Measurements from ENCODE around the gene ACAP3. TPM values are rescaled to one million over a fixed set of nuclear protein-coding genes. Genes with fewer than 3 reads are reported as not detected.

ACAP3 gene
- total RNA-seq, 4 donors from 2014 or later, result 98.8 to 189 (median 115) TPM

GRCh38 chr1:1329304-1330210 is 21.8 kb upstream of the ACAP3 start:
- no peak for DNase-seq (ENCODE audit: low spot score in 2 of 2)
- no peak for TF ChIP-seq POLR2A (IDR thresholded peaks at IDR 0.05)
- TF ChIP-seq CTCF (IDR thresholded peaks at IDR 0.05), result no peak
- H3K4me3 ChIP-seq (ENCODE audit: low read depth, poor library complexity, severe bottlenecking), result no peak overlapping the region
- WGBS, 2 donors, result 89 to 93% methylated on average over 44 to 57 of the region's 58 CpGs
- intact Hi-C loops (cut with DNase I; ENCODE audit: low total_unique reads), result no loop called here

- 86 to 91% methylated on average over 4 to 14 of the region's 15 CpGs for WGBS, 2 donors
- intact Hi-C loops (cut with DNase I; ENCODE audit: low total_unique reads), result no loop called here
- no peak for DNase-seq (ENCODE audit: low spot score in 2 of 2)
- H3K4me3 ChIP-seq (ENCODE audit: low read depth, poor library complexity, severe bottlenecking), result no peak overlapping the region
- TF ChIP-seq CTCF (IDR thresholded peaks at IDR 0.05) (no peak), POLR2A (IDR thresholded peaks at IDR 0.05) (no peak)
These were observed 20.5 kb upstream of the ACAP3 start for GRCh38 chr1:1328254-1328653.

- no peak for TF ChIP-seq POLR2A (IDR thresholded peaks at IDR 0.05)
- TF ChIP-seq CTCF (IDR thresholded peaks at IDR 0.05), result no peak
- no peak for DNase-seq (ENCODE audit: low spot score in 2 of 2)
- WGBS, 2 donors, result 91% methylated on average over 33 to 35 of the region's 40 CpGs
- H3K4me3 ChIP-seq (ENCODE audit: low read depth, poor library complexity, severe bottlenecking), result no peak overlapping the region
- intact Hi-C loops (cut with DNase I; ENCODE audit: low total_unique reads), result no loop called here
These were observed 19.6 kb upstream of the ACAP3 start for GRCh38 chr1:1327291-1327690.

- WGBS, 2 donors, result 51 to 57% methylated on average over 8 of the region's 8 CpGs
- intact Hi-C loops (cut with DNase I; ENCODE audit: low total_unique reads), result no loop called here
- TF ChIP-seq POLR2A (IDR thresholded peaks at IDR 0.05) (no peak), CTCF (IDR thresholded peaks at IDR 0.05) (no peak)
These were observed 18.4 kb upstream of the ACAP3 start for GRCh38 chr1:1326075-1326605.

GRCh38 chr1:1325288-1326074 is 17.8 kb upstream of the ACAP3 start:
- H3K4me3 ChIP-seq (ENCODE audit: low read depth, poor library complexity, severe bottlenecking), result peak overlapping the region; percentile 61
- WGBS, 2 donors, result 26 to 36% methylated on average over 11 to 12 of the region's 16 CpGs
- intact Hi-C loops (cut with DNase I; ENCODE audit: low total_unique reads), result no loop called here
- TF ChIP-seq CTCF (IDR thresholded peaks at IDR 0.05) (no peak), POLR2A (IDR thresholded peaks at IDR 0.05) (no peak)
- DNase-seq (ENCODE audit: low spot score in 2 of 2), result no peak

More at GRCh38 chr1:1326075-1326605, 18.4 kb upstream of the ACAP3 start:
- DNase-seq (ENCODE audit: low spot score in 2 of 2), result no peak
- no peak overlapping the region for H3K4me3 ChIP-seq (ENCODE audit: low read depth, poor library complexity, severe bottlenecking)

Measured in lower leg skin (tissue), 4 donors.